HFFc6 (cell line): ENCODE measurements around the gene TCF25. TPM values are rescaled to one million over a fixed set of nuclear protein-coding genes. Genes with fewer than 3 reads are reported as not detected.
"Not testable (repeated sequence)": the region's sequence is repeated elsewhere in the genome, so short reads cannot be mapped to it uniquely, and the experiment has no call there.

ENCODE experiments used
- DNase-seq: peaks from one replicate; pipeline ENCODE4 v3.0.0-alpha.2; 2018
- H3K27ac Mint-ChIP-seq: 2 replicates; pipeline ENCODE4 v1.8.0; 2020; ENCODE audit warnings: mild to moderate bottlenecking, mixed read lengths
- H3K27me3 Mint-ChIP-seq: 2 replicates; pipeline ENCODE4 v1.8.0; 2021; ENCODE audit warnings: mild to moderate bottlenecking, moderate library complexity, mixed read lengths; ENCODE audit not compliant: insufficient read depth
- H3K36me3 Mint-ChIP-seq: 2 replicates; pipeline ENCODE4 v1.8.0; 2021; ENCODE audit warnings: low read depth, mixed read lengths
- H3K4me1 Mint-ChIP-seq: 2 replicates; pipeline ENCODE4 v1.8.0; 2020; ENCODE audit warnings: low read depth, mixed read lengths
- H3K4me3 Mint-ChIP-seq: 2 replicates; pipeline ENCODE4 v1.8.0; 2020; ENCODE audit warnings: mild to moderate bottlenecking, moderate library complexity, mixed read lengths
- H3K9me3 Mint-ChIP-seq: 2 replicates; pipeline ENCODE4 v1.8.0; 2020; ENCODE audit warnings: mild to moderate bottlenecking, mixed read lengths
- total RNA-seq, 6 experiments: library from RNA; stranded (reverse); fragmentation: NEBNext Ultra II Directional; extraction: Animal tissue kit (Norgen Biotek cat#: 25700); gene quantifications; 2 replicates in 1 of 6; 3 replicates in 5 of 6; pipeline ENCODE4 v1.2.3, GENCODE V29; 2021
- TF ChIP-seq, protein P1 (sequence below): fragments of 200-600 bp; sonication (generic); IDR thresholded peaks from 2 replicates; pipeline ENCODE4 v1.5.0; 2021; ENCODE audit warnings: antibody characterized with exemption, mild to moderate bottlenecking

The TCF25 gene
- total RNA-seq, 6 experiments from 2014 or later: 157 to 202 (median 170) TPM

DNA sequence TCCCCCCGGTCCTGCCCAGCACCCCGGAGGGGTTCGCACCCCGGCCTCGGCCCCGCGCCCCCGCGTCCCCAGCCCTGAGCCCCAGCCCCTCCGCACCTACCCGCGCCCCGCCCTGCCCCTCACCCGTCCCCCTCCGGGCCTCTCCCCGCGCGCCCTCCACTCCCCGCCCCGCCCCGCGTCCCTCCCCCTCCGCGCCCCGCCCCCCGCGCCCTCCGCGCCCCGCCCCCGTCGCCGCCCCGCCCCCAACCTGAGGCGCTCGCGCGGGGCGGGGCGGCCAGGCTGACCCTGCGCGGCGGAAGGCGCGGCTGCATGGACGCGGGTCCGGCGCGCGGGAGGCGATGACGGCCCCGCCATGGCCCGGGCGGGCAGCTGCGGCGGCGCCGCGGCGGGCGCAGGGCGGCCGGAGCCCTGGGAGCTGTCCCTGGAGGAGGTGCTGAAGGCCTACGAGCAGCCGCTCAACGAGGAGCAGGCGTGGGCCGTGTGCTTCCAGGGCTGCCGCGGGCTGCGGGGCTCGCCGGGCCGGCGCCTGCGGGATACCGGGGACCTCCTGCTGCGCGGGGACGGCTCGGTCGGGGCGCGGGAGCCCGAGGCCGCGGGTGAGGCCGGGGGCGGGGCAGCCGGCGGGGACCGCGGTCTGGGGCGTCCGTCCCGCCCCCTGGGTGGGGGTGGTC, 45.1 kb upstream of the TCF25 start, which contains the start of gene SPIRE2:
Gene SPIRE2 (plus strand): TSS at position 277 of the 671 bp plus-strand sequence. CDS start 76 bp downstream, at position 353.
- peaks cover 13% of the 10 kb centered on the region for H3K4me1 Mint-ChIP-seq
- peak; percentile 66 for DNase-seq
- H3K27ac Mint-ChIP-seq: peak within 1 kb of the TSS; percentile 89
- H3K4me3 Mint-ChIP-seq: peak within 1 kb of the TSS; percentile 84
- no peaks in the 10 kb centered on the region for H3K9me3 Mint-ChIP-seq
- H3K36me3 Mint-ChIP-seq: no peaks in the 10 kb centered on the region
- TF ChIP-seq, protein P1, sequence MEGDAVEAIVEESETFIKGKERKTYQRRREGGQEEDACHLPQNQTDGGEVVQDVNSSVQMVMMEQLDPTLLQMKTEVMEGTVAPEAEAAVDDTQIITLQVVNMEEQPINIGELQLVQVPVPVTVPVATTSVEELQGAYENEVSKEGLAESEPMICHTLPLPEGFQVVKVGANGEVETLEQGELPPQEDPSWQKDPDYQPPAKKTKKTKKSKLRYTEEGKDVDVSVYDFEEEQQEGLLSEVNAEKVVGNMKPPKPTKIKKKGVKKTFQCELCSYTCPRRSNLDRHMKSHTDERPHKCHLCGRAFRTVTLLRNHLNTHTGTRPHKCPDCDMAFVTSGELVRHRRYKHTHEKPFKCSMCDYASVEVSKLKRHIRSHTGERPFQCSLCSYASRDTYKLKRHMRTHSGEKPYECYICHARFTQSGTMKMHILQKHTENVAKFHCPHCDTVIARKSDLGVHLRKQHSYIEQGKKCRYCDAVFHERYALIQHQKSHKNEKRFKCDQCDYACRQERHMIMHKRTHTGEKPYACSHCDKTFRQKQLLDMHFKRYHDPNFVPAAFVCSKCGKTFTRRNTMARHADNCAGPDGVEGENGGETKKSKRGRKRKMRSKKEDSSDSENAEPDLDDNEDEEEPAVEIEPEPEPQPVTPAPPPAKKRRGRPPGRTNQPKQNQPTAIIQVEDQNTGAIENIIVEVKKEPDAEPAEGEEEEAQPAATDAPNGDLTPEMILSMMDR: no peak
- H3K27me3 Mint-ChIP-seq: peaks cover 2% of the 10 kb centered on the region

DNA sequence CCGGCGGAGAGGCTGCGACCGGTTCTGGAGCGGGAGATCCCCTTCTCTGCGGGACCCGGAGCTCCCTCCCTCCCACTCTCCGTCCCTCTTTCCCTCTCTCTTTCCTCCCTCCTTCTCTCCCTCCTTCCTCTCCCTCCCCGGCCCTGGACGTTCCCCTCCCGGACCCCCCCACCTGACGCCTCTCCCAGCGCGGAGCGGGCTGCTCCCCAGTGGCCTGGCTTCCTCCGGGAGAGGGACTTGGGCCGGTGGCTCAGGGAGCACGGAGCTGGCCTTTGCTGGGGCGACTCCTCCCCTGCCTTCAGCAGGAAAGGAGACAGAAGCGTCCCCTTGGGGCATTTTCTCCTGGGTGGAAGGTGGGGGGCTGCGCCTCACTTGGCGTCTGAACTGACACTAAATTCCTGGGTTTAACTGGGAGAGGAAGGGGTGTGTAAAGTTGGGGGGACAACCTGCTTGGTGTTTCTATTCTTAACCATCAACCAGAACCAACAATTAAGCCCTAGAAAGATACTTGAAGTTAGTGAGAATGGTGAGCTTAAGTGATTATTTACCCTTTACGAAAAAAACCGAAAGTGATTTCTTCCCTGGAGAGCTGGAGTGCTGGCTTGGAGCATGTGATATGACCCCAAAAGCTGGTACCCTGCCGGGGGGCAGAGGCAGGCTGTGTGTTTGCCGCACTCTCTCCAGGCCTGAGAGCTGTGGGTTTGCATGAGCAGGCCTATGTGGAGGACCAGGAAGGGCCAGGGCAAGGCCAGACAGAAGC, 44.3 kb upstream of the TCF25 start:
- H3K27me3 Mint-ChIP-seq: peaks cover 2% of the 10 kb centered on the region
- peaks cover 13% of the 10 kb centered on the region for H3K4me1 Mint-ChIP-seq
- DNase-seq: no peak
- no peak overlapping the region for H3K27ac Mint-ChIP-seq
- H3K4me3 Mint-ChIP-seq: peak overlapping the region; percentile 75
- TF ChIP-seq, protein P1: no peak
- peaks cover 4% of the 10 kb centered on the region for H3K36me3 Mint-ChIP-seq
- H3K9me3 Mint-ChIP-seq: peaks cover 3% of the 10 kb centered on the region; the same call in 1 of the 2 replicates

DNA sequence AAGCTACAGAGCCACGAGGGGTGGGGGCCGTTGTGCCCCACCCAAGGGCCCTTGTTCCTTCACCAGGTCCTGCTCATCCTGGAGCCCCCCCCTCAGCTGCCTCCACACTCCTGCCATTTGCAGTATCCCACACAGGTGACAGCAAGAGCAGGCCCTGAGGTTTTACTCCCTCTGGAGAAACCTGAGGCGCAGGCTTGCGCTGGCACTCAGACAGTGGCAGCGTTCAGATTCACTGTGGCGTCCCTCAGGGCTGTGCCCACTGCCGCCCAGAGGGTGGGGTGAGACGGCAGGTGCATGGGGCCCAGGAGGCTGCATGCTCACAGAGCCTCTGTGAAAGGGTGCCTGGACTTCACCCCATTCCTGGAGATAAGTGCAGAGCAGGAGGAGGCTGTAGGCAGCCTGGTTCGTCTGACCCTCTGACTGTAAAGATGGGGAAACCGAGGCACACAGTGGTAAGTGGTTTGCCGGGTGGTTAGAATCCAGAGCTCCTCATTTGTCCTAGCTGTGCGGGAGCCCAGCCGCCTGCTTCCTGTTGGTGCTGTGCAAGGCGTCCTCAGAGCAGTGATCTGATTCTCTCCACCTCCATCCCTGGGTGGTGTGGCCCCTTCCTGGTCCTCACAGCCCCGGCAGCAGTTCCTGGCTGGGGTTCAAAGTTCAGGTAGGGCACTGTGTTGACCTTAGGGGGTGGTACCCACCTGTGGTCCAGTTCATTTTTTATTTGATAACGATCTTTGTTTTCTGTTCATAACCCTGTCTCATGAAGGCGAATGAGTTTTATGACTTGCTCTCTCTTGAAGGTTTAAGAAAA, 43.6 kb upstream of the TCF25 start:
- H3K36me3 Mint-ChIP-seq: peaks cover 10% of the 10 kb centered on the region
- DNase-seq: no peak
- H3K27me3 Mint-ChIP-seq: peaks cover 2% of the 10 kb centered on the region
- H3K4me3 Mint-ChIP-seq: no peak overlapping the region; the same call in none of the 2 replicates
- peaks cover 7% of the 10 kb centered on the region; the same call in 1 of the 2 replicates for H3K9me3 Mint-ChIP-seq
- peaks cover 13% of the 10 kb centered on the region for H3K4me1 Mint-ChIP-seq
- TF ChIP-seq, protein P1: no peak
- H3K27ac Mint-ChIP-seq: no peak overlapping the region

DNA sequence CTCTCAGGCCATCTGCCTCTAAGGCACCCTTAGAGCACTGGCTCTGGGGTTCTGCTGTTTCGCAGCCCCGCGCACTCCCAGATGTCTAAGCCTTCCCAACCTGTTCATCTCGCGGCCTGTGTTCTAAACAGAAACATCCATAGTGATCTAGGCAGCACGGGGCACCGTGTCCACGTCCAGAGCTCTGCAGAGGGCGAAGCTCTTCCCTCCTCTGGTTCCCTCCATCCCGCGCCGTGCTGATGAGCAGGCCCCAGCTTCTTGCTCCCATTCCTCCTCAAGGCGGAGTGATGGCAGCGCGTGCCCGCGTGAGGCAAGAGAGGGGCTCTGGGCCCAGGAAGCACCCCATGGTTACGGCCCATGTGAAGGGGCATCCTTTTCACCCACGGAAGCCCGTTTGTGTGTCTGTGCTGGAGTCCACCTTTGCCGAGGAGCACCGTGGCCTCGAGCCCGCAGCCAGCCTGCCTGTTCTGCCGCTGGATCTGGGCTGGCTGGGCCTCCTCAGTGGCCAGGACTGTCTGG, 41.5 kb upstream of the TCF25 start:
- H3K4me1 Mint-ChIP-seq: peaks cover 13% of the 10 kb centered on the region
- peaks cover 2% of the 10 kb centered on the region for H3K27me3 Mint-ChIP-seq
- H3K9me3 Mint-ChIP-seq: peaks cover 15% of the 10 kb centered on the region
- DNase-seq: no peak
- no peak overlapping the region for H3K27ac Mint-ChIP-seq
- H3K36me3 Mint-ChIP-seq: peaks cover 10% of the 10 kb centered on the region
- TF ChIP-seq, protein P1: no peak
- H3K4me3 Mint-ChIP-seq: no peak overlapping the region

DNA sequence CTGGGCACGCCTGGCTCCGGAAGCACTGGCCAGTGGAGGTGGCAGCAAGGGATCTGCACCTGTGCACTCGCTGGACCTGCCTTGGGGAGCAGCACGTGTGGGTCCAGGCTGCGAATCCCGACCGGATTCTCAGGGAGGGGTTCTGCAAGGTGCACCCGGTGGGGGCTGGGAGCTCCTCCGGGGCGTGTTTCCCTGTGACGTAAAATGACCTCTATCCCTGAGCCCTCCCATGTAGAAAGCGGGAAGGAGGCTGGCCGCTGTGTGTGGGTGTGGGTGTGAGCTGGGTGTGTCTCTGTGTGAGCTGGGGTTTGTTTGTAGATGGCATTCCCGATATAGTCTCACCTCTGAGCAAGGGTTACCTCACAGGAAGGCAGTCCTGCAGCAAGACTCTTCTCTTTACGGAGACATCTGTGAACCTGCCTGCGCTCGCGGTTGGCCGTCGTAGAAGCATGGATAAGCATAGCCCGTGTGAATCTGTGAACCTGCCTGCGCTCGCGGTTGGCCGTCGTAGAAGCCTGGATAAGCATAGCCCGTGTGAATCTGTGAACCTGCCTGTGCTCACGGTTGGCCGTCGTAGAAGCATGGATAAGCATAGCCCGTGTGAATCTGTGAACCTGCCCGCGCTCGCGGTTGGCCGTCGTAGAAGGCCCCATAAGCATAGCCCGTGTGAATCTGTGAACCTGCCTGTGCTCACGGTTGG, 39.6 kb upstream of the TCF25 start:
- not testable (repeated sequence) for H3K4me1 Mint-ChIP-seq, H3K27ac Mint-ChIP-seq, H3K27me3 Mint-ChIP-seq, H3K4me3 Mint-ChIP-seq, H3K36me3 Mint-ChIP-seq, DNase-seq
- peaks cover 15% of the 10 kb centered on the region for H3K9me3 Mint-ChIP-seq

DNA sequence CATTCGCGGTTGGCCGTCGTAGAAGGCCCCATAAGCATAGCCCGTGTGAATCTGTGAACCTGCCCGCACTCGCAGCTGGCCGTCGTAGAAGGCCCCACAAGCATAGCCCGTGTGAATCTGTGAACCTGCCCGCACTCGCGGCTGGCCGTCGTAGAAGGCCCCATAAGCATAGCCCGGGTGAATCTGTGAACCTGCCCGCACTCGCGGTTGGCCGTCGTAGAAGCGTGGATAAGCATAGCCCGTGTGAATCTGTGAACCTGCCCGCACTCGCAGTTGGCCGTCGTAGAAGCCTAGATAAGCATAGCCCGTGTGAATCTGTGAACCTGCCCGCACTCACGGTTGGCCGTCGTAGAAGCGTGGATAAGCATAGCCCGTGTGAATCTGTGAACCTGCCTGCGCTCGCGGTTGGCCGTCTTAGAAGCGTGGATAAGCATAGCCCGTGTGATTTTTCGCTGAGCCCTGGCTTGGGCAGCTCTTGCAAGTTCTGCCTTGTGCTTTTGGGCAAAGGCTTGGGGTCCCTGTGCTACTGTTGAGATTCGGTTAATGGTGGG, 38.5 kb upstream of the TCF25 start:
- not testable (repeated sequence) for H3K27me3 Mint-ChIP-seq, H3K4me3 Mint-ChIP-seq, H3K4me1 Mint-ChIP-seq, DNase-seq, H3K36me3 Mint-ChIP-seq, H3K27ac Mint-ChIP-seq
- peaks cover 15% of the 10 kb centered on the region for H3K9me3 Mint-ChIP-seq

DNA sequence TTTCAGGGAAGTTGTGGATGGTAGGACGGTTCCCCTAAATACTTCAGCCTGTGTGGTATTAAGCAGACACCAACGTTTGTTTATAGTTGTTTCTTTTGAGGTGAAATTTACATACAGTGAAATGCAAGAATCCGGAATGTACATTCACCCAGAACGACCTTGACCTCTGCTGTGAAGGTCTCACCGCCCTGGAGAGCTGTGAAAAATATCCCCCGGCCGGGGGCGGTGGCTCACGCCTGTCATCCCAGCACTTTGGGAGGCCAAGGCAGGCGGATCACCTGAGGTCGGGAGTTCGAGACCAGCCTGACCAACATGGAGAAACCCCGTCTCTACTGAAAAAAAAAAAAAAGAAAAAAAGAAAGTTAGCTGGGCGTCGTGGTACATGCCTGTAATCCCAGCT, 36.9 kb upstream of the TCF25 start:
- H3K36me3 Mint-ChIP-seq, H3K4me1 Mint-ChIP-seq, DNase-seq, H3K27me3 Mint-ChIP-seq, H3K4me3 Mint-ChIP-seq, H3K27ac Mint-ChIP-seq: not testable (repeated sequence)
- peaks cover 15% of the 10 kb centered on the region for H3K9me3 Mint-ChIP-seq
